MCF 10A (cell line): ENCODE measurements around the gene C1orf56. TPM values are rescaled to one million over a fixed set of nuclear protein-coding genes. Genes with fewer than 3 reads are reported as not detected.

ENCODE experiments used
- BruUV-seq: library from RNA; stranded (reverse); fragments of 400-500 nt; replicated peaks from 2 replicates; lab custom pipeline; 2021; lab: Mats Ljungman, UMichigan
- CTCF ChIA-PET: fragments of 300-600 bp; sonication (Branson Sonifier 250); formaldehyde crosslinking; extraction: SDS; loops from one replicate; lab custom pipeline; 2021; ENCODE audit warnings: antibody characterized with exemption, inconsistent platforms; lab: Yijun Ruan, JAX
- POLR2A ChIA-PET: fragments of 300-600, 350-650 bp; sonication (Branson Sonifier 250); formaldehyde crosslinking; extraction: SDS; loops from one replicate; lab custom pipeline; 2020; ENCODE audit warnings: antibody characterized with exemption, inconsistent platforms; lab: Yijun Ruan, JAX
- DNase-seq: peaks from one replicate; pipeline ENCODE4 v3.0.0-alpha.2; 2018; ENCODE audit not compliant: unreplicated experiment
- H3K27ac Mint-ChIP-seq: one replicate; pipeline ENCODE4 v1.8.0; 2022; ENCODE audit warnings: mild to moderate bottlenecking, low read depth, mixed read lengths; ENCODE audit not compliant: unreplicated experiment
- H3K27me3 Mint-ChIP-seq: one replicate; pipeline ENCODE4 v1.8.0; 2022; ENCODE audit warnings: mixed read lengths; ENCODE audit not compliant: insufficient read depth, unreplicated experiment
- H3K36me3 Mint-ChIP-seq: one replicate; pipeline ENCODE4 v1.8.0; 2022; ENCODE audit warnings: mild to moderate bottlenecking, moderate library complexity, mixed read lengths; ENCODE audit not compliant: insufficient read depth, unreplicated experiment
- H3K4me1 Mint-ChIP-seq: one replicate; pipeline ENCODE4 v1.8.0; 2022; ENCODE audit warnings: mixed read lengths; ENCODE audit not compliant: insufficient read depth, unreplicated experiment
- H3K4me3 Mint-ChIP-seq: one replicate; pipeline ENCODE4 v1.8.0; 2022; ENCODE audit warnings: mild to moderate bottlenecking, moderate library complexity, mixed read lengths; ENCODE audit not compliant: unreplicated experiment
- H3K9me3 Mint-ChIP-seq: one replicate; pipeline ENCODE4 v1.8.0; 2022; ENCODE audit warnings: mixed read lengths; ENCODE audit not compliant: unreplicated experiment
- CTCF ChIP-seq: fragments of 200-600 bp; IDR thresholded peaks from one replicate; pipeline ENCODE4 v1.8.0; 2022; ENCODE audit warnings: antibody characterized with exemption, mild to moderate bottlenecking; ENCODE audit not compliant: unreplicated experiment
- intact Hi-C: fragments of 100-400 bp; cut with micrococcal nuclease; formaldehyde crosslinking; loops from 2 replicates; pipeline ENCODE4 v1.14.1; 2022
- total RNA-seq: library from RNA; stranded (reverse); gene quantifications from 2 replicates; pipeline ENCODE4 v1.2.3, GENCODE V29; 2022

Gene C1orf56
- total RNA-seq, 1 experiment from 2014 or later: 2.2 TPM

GRCh38 chr1:151047925-151048644, 534 bp downstream of the C1orf56 start:
- H3K4me1 Mint-ChIP-seq: peaks cover 21% of the 10 kb centered on the region
- POLR2A ChIA-PET: interaction anchor here (0.6 to 9.7 kb wide), 17 partner anchors 10 to 710 kb away, joined by 3 to 90 read pairs (median 4); partner anchors contain the start of genes CDC42SE1, LYSMD1, MINDY1 and MLLT11
- H3K9me3 Mint-ChIP-seq: no peaks in the 10 kb centered on the region
- DNase-seq: peak; percentile 79
- intact Hi-C loops: no loop called here
- H3K27ac Mint-ChIP-seq: peak overlapping the region; percentile 79
- H3K36me3 Mint-ChIP-seq: peaks cover 35% of the 10 kb centered on the region
- CTCF ChIA-PET: interaction anchor here (0.5 to 2.5 kb wide), 12 partner anchors 9 to 131 kb away, joined by 3 to 17 read pairs (median 4); no protein-coding TSS in a partner anchor
- TF ChIP-seq CTCF: no peak
- H3K27me3 Mint-ChIP-seq: no peaks in the 10 kb centered on the region
- TSS peak; percentile 70 for BruUV-seq
- peak overlapping the region; percentile 85 for H3K4me3 Mint-ChIP-seq

- Mint-ChIP-seq H3K9me3 (no peaks in the 10 kb centered on the region), H3K36me3 (peaks cover 40% of the 10 kb centered on the region), H3K27me3 (no peaks in the 10 kb centered on the region), H3K27ac (peak overlapping the region; percentile 79), H3K4me1 (peaks cover 21% of the 10 kb centered on the region), H3K4me3 (peak overlapping the region; percentile 85)
- POLR2A ChIA-PET: interaction anchor here (0.6 to 9.7 kb wide), 10 partner anchors 10 to 567 kb away, joined by 3 to 90 read pairs (median 8); partner anchors contain the start of genes CDC42SE1, LYSMD1, MINDY1 and MLLT11
- TF ChIP-seq CTCF: peak; percentile 36
- CTCF ChIA-PET: interaction anchor here (0.6 to 2.5 kb wide), 6 partner anchors 9 to 24 kb away, joined by 3 to 17 read pairs (median 4); no protein-coding TSS in a partner anchor
- no TSS peak for BruUV-seq
- DNase-seq: no peak
- intact Hi-C loops: no loop called here
These were observed 1.1 kb downstream of the C1orf56 start for GRCh38 chr1:151048645-151049032.

- H3K36me3 Mint-ChIP-seq: peaks cover 49% of the 10 kb centered on the region
- TF ChIP-seq CTCF: no peak
- no TSS peak for BruUV-seq
- H3K4me3 Mint-ChIP-seq: no peak overlapping the region
- H3K27me3 Mint-ChIP-seq: no peaks in the 10 kb centered on the region
- no peak overlapping the region for H3K27ac Mint-ChIP-seq
- no peak for DNase-seq
- intact Hi-C loops: no loop called here
- ChIA-PET POLR2A (interaction anchor here (0.7 to 9.7 kb wide), 6 partner anchors 10 to 623 kb away, joined by 3 to 90 read pairs (median 3); partner anchors contain the start of genes CDC42SE1, MINDY1 and MLLT11), CTCF (interaction anchor here (0.6 to 1.4 kb wide), 5 partner anchors 16 to 1648 kb away, joined by 3 to 7 read pairs (median 4); partner anchors contain the start of gene TNFAIP8L2)
- peaks cover 21% of the 10 kb centered on the region for H3K4me1 Mint-ChIP-seq
- H3K9me3 Mint-ChIP-seq: no peaks in the 10 kb centered on the region
These were observed 1.9 kb downstream of the C1orf56 start for GRCh38 chr1:151049458-151049857.
